K562 (cell line): ENCODE data around the gene CD52. TPM values are rescaled to one million over a fixed set of nuclear protein-coding genes. Genes with fewer than 3 reads are reported as not detected.

Experiments
- NFE2 ChIP-seq: IDR thresholded peaks from 2 replicates; pipeline ENCODE4 v1.6.1; 2014; ENCODE audit warnings: antibody characterized with exemption, low read depth
- polyA plus RNA-seq, 8 experiments: library from polyadenylated mRNA; depleted of rRNA in 4 of 8; stranded (reverse) in 5 of 8; unstranded in 3 of 8; fragments of >200 nt; fragmentation: Nextera tagmentation in 2 of 8; fragmentation: Illumina TruSeq in 1 of 8; extraction: Ambion mirVana in 2 of 8; extraction: Trizol in 1 of 8; gene quantifications; 2 replicates each; pipeline versions ENCODE4 v1.2.1 to v1.2.3, GENCODE V29; 2011 to 2014; ENCODE audit warnings: inconsistent platforms in 1 of 8, missing spikeins in 1 of 8
- total RNA-seq, 7 experiments: library from RNA; depleted of rRNA in 6 of 7; stranded (reverse); fragments of >200 nt in 6 of 7; fragmentation: Illumina TruSeq in 2 of 7; extraction: Trizol in 2 of 7; gene quantifications; 2 replicates each; pipeline versions ENCODE4 v1.2.1 to v1.2.3, GENCODE V29; 2011 to 2021; ENCODE audit warnings: low replicate concordance in 1 of 7
- TF ChIP-seq, protein P1 (sequence below): fragments of 250-450 bp; sonication (Bioruptor Pico); IDR thresholded peaks from 2 replicates; pipeline ENCODE4 v1.4.0; 2020

The CD52 gene
- total and polyA plus RNA-seq, 9 of the 15 experiments (the other 6 are each of a cell fraction or from before 2014, with no cell fraction given), result 34.9 to 488 (median 173) TPM

- TF ChIP-seq, protein P1, sequence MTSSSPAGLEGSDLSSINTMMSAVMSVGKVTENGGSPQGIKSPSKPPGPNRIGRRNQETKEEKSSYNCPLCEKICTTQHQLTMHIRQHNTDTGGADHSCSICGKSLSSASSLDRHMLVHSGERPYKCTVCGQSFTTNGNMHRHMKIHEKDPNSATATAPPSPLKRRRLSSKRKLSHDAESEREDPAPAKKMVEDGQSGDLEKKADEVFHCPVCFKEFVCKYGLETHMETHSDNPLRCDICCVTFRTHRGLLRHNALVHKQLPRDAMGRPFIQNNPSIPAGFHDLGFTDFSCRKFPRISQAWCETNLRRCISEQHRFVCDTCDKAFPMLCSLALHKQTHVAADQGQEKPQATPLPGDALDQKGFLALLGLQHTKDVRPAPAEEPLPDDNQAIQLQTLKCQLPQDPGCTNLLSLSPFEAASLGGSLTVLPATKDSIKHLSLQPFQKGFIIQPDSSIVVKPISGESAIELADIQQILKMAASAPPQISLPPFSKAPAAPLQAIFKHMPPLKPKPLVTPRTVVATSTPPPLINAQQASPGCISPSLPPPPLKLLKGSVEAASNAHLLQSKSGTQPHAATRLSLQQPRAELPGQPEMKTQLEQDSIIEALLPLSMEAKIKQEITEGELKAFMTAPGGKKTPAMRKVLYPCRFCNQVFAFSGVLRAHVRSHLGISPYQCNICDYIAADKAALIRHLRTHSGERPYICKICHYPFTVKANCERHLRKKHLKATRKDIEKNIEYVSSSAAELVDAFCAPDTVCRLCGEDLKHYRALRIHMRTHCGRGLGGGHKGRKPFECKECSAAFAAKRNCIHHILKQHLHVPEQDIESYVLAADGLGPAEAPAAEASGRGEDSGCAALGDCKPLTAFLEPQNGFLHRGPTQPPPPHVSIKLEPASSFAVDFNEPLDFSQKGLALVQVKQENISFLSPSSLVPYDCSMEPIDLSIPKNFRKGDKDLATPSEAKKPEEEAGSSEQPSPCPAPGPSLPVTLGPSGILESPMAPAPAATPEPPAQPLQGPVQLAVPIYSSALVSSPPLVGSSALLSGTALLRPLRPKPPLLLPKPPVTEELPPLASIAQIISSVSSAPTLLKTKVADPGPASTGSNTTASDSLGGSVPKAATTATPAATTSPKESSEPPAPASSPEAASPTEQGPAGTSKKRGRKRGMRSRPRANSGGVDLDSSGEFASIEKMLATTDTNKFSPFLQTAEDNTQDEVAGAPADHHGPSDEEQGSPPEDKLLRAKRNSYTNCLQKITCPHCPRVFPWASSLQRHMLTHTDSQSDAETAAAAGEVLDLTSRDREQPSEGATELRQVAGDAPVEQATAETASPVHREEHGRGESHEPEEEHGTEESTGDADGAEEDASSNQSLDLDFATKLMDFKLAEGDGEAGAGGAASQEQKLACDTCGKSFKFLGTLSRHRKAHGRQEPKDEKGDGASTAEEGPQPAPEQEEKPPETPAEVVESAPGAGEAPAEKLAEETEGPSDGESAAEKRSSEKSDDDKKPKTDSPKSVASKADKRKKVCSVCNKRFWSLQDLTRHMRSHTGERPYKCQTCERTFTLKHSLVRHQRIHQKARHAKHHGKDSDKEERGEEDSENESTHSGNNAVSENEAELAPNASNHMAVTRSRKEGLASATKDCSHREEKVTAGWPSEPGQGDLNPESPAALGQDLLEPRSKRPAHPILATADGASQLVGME (CRISPR knock-in tag), result no peak
- peak; percentile 66 for TF ChIP-seq NFE2
Measured at GRCh38 chr1:26350701-26351589, 33.2 kb downstream of the CD52 start (continued).
